Globus pallidus (tissue), 1 donor: Measurements from ENCODE around the gene DIP2C.
"Not testable (repeated sequence)": the region's sequence is repeated elsewhere in the genome, so short reads cannot be mapped to it uniquely, and the experiment has no call there.

Experiments used
- DNase-seq: peaks from one replicate; pipeline ENCODE4 v3.0.0-alpha.2; 2015; ENCODE audit warnings: low spot score

The DIP2C gene

DNA sequence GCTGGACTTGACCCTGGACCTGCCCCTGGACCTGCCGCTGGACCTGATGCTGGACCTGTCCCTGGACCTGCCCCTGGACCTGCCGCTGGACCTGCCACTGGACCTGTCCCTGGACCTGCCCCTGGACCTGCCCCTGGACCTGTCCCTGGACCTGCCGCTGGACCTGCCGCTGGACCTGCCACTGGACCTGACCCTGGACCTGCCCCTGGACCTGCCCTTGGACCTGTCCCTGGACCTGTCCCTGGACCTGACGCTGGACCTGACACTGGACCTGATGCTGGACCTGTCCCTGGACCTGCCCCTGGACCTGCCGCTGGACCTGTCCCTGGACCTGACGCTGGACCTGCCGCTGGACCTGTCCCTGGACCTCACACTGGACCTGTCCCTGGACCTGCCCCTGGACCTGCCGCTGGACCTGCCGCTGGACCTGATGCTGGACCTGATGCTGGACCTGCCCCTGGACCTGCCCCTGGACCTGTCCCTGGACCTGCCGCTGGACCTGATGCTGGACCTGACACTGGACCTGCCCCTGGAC is 31.6 kb downstream of the DIP2C start:
- DNase-seq: not testable (repeated sequence)

- no peak for DNase-seq
These were observed 32.6 kb downstream of the DIP2C start for GRCh38 chr10:656883-657282.

GRCh38 chr10:655184-655583 is 34.3 kb downstream of the DIP2C start:
- DNase-seq: peak; percentile 82

- no peak for DNase-seq
These were observed 34.8 kb downstream of the DIP2C start for GRCh38 chr10:654647-654996.

GRCh38 chr10:653991-654646 is 35.3 kb downstream of the DIP2C start:
- DNase-seq: peak; percentile 69

DNA sequence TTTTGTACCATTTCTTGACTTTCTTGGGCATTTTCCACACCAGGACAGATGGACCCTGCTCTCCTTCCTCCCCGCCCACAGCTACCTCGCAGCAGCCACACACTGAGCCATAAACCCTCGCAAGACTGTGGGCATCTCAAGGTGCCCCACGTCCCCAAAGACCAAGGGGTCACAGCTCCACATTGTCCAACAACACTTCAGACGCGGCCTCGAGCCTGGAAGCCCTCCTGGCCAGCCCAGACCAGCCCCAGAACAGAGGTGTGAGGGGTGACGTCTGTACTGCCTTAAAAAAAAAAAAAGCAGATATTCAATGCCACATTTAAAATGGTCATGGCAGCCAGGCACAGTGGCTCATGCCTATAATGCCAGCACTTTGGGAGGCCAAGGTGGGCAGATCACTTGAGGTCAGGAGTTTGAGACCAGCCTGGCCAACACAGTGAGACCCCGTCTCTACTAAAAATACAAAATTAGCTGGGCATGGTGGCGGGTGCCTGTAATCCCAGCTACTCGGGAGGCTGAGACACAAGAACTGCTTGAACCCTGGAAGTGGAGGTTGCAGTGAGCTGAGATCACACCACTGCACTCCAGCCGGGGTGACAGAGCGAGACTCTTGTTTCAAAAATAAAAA is 36.5 kb downstream of the DIP2C start:
- not testable (repeated sequence) for DNase-seq

DNA sequence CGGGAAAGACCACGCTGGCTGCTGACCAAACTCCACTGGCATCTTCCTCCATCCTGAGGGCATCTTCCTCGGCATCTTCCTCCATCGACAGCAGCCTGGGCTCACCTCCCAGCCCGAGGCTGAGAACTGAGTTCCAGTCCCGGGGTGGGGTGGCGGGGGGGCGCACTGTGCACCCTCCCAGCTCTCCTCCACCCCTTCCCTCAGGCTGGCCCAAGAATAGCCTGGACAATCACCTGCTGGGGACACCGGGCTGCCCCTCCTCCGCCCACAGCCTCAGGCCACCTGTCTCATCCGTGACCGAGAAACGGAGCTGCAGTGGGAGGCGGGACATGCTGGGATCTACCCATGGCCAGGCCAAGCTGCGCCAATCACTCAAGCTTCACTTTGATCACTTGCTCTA is 37.2 kb downstream of the DIP2C start:
- DNase-seq: no peak

DNA sequence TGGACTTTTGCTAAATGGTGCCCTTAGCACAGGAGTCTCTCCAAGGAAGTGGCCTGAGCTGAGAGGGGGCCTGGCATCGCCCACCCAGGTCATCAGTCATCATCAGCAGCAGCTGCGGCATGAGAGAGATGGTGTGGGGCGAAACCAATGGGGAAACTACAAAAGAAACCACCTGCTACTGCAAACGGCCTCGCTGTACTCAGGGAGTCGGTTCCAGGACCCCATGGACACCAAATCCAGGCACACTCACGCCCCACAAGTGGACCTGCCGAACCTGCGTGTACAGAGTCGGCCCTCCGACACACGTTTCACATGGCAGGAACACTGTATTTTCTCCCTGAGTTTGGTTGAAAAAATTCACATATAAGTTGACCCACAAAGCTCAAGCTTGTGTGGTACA is 37.8 kb downstream of the DIP2C start:
- no peak for DNase-seq

GRCh38 chr10:650886-651615 is 38.4 kb downstream of the DIP2C start:
- no peak for DNase-seq

DNA sequence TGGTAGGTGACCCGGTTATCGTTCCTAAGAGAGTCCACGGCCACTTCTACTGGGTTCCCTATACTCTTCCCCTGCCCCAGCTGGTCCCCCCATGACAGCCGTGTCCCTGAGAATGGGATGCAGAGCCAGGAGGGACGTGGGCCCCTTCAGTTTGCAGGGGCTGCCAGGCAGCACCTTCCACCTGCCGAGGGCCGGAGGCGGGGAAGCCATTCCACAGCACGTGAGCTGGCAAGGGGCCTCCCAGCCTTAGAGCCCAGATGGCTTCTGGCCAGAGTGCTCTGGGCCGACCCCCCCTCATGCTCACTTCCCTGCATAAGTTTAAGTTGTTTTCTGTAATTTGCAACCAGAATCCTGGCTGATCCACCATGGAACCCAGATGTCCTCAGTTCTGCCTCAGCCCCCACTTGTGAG is 39.0 kb downstream of the DIP2C start:
- no peak for DNase-seq

DNA sequence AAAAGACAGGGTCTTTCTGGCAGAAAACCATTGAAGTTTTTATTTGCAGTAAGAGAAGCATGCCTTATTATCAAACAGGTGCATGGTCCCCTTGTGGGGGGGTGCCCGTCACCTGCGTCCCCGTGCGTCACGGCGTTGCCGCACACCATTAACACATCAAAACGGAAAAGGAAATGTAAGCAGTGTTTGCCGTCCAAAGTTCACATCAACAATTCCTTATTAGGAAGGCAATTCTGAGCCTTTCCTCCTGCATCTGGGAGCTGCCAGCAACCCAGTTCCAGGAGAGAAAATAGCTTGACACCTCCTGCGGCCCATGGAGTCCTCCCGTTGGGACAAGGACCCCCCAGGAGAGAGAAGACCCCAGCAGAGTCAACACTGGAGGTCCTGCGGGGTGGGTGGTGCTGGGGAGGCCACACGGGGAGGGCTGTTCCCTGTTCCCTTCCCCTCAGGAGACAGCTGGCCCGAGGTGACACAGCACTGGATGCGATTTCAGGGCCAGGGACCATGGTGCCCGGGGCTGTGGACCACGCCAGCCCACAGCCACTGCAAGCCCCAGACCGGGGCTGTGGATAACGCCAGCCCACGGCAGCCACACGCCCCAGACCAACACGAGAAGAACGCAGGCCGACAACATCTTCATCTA is 39.5 kb downstream of the DIP2C start:
- DNase-seq: no peak

DNA sequence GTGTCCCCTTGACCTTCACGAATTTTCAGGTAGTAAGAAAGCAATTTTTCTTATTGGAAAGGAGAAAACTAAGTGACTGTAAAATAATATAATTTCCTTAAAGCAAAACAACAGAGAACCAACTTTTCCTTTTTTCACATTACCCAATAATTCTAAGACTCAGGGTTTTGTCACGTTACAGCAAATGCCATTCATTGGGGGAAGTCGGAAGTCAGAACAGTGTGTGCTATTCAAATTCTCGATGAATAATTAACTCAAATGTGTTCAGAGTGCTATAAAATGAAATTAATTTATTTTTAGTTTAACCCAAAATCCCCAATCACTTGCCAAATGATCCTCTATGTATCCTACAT is 40.0 kb downstream of the DIP2C start:
- no peak for DNase-seq

GRCh38 chr10:647019-647418 is 42.4 kb downstream of the DIP2C start:
- not testable (repeated sequence) for DNase-seq

- no peak for DNase-seq
These were observed 43.3 kb downstream of the DIP2C start for GRCh38 chr10:646118-646524.

GRCh38 chr10:644943-645334 is 44.5 kb downstream of the DIP2C start:
- DNase-seq: no peak

DNA sequence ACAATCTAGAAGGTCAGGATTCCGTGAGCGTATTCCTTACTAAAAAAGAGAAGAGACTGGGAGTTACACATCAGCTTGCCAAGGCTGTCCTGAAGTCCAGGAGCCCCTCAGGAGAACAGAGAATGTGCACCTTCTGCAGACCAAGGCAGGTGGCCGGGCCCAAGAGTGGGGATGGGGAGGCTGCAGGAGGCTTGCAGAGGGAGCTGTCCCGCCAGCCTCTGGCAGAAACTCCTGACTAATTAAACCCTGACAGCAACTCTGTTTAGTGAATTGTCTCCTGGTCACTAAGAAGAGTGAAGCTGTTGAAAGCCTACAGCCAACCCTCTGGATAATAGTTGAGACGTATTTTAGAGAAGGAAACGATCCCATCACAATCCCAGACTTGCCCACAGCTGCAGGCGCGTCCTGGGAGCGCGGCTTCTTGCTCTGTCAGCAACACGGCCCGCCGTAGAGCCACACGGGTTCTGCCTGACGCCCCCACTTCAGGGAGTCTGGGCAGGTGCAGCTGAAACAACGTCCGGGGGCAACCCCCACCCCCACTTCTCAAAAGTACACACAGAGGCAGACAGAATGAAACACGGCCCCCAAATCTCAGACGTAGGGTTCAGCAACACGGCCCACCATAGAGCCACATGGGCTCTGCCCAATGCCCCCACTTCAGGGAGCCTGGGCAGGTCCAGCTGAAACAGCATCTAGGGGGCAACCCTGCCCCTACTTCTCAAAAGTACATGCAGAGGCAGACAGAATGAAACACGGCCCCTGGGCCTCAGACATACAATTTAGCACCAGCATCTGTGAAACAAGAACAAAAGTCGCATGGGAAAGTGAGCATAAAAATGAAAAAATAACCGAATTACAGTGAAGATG is 45.2 kb downstream of the DIP2C start:
- no peak for DNase-seq

GRCh38 chr10:642186-642890 is 47.1 kb downstream of the DIP2C start:
- DNase-seq: no peak

DNA sequence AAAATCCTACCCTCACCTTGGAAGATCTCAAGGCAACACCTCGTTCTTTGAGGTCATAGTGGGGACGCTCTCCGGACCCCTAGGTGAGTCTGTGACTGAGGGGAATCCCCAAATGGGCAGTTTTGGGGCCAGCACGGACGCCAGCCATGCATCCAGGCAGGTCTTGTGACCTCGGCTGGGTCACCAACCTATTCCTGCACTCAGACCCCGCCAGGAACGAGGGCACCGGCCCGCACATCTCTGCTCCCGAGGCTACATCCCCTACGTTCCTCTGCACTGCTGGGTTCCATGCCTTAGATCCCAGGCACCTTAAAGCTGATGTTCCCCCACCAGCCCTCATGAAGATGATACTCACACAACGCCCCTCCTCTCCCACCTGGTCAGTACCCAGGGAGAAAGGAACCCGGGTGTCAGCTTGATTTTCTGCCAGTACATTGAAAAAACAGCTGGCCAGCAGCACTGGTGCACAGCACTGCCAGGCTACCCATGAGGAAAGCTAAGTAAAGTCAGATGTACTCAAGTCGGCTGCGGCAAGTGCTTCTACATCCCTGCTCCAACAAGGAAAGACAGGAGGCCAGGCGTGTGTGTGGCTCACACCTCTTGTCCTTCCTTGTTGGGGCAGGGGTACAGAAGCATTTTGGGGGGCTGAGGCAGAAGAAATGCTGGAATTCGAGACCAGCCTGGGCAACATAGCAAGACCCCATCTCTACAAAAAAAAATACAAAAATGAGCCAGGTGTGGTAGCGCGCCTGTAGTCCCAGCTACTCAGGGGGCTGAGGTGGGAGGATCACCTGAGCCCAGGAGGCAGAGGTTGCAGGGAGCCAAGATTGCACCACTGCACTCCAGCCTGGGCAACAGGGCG is 48.1 kb downstream of the DIP2C start:
- DNase-seq: no peak

DNA sequence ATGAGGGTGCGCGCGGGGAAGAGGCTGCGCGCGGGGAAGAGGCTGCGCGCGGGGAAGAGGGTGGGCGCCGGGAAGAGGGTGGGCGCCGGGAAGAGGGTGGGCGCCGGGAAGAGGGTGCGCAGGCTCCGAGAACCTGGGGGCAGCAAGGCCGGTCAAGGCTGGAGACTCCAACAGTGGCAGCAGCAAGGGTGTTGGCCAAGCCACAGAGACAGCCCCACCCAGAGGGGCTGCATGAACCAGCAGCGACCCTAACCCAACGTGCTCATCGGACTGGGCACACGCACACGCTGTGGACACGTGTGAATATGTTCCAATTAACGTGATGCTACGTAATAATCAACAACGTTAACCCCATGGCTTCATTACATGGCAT is 48.8 kb downstream of the DIP2C start:
- DNase-seq: no peak
